ENCODE measurements around the gene LRCOL1.
A peak's percentile ranks its signal among the peaks of the same experiment; 100 is the strongest.

Gene LRCOL1

GRCh38 chr12:132561427-132562156 is 48.8 kb downstream of the LRCOL1 start:
- DNase-seq = no peak

GRCh38 chr12:132560614-132561426 is 49.6 kb downstream of the LRCOL1 start:
- peak; percentile 63 for DNase-seq

DNA sequence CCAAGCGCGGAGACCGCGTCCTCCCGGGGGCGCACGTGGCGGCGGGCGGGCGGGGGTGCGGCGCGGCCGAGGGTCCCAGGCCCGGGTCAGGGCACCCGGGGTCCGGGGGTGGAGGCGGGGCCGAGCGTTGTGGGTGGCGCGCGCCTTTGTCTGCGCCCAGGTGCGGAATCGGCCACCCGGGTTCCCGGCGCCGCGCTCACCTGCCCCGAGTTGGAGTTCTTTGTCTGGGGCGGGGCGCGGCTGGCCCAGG is 50.1 kb downstream of the LRCOL1 start:
- no peak for DNase-seq

GRCh38 chr12:132559652-132560363 is 50.6 kb downstream of the LRCOL1 start:
- DNase-seq = peak; percentile 39

GRCh38 chr12:132558861-132559623 is 51.3 kb downstream of the LRCOL1 start:
- peak; percentile 14 for DNase-seq

GRCh38 chr12:132558042-132558856 is 52.1 kb downstream of the LRCOL1 start:
- peak; percentile 48 for DNase-seq

DNA sequence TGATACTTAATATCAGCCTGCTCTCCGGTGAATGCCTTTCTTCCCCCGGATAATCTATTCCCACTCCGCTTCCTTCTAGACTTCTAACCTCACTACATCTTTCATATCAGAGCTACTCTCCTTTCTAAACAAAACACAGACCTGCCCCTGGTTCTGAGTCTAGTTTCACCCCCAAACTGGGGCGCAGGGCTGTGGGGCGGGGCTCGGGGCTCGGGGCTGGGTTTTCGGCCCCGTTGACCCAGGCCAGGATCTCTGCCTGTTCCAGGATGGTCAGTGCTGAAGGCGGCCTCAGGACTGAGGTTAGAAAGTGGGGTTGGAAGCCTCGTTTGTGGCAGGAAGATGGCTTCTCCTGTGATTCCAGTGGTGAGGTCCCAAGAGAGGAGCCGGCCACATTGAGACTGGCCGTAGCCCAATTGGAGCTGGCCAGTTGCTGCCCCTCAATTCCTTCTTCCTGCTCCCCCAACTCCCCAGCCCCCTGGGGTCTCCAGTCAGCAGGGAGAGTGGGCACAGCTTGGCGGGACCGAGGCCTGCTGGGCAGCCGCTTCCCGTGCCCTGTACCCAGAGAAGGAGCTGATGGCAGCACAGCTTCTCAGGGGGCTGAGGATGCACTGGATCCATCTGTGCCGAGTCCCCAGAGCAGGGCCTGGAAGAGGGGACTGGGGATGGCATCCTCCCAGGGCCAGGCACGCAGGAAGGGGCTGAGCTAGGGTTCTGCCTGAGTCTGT is 52.9 kb downstream of the LRCOL1 start:
- DNase-seq = no peak

DNA sequence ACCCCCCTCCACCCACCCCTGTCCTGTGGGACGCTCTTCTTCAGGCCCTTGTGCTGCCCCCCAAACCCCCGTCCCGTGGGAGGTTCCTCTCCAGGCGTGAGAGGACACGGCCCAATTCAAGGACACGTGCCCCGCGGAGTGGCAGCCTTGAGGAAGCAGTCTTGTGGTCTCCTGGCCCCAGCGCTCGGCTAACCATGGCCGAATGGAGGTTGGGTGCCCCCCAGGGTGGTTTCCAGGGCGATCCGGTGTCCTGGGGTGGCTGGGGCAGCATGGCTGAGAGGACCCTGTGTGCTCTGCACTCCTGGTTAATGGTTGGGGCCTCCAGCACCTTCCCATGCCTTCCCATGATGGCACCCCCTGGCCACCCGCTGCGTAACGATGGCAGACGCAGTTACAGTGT is 53.6 kb downstream of the LRCOL1 start:
- no peak for DNase-seq

DNA sequence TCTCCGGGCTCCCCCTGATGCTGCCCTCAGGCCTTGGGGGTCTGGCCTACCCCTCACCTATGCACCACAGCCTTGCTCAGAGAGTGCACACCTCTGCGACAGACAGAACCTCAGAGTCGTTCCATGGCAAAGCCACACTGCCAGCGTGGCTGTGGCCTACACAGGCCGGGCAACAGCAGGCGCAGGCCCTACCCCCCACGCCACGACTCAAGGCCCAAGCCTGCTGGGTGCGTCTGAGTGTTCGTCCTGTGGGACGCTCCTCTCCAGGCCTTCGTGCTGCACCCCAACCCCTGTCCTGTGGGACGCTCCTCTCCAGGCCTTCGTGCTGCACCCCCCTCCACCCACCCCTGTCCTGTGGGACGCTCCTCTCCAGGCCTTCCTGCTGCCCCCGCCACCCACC is 54.2 kb downstream of the LRCOL1 start:
- DNase-seq = no peak

DNA sequence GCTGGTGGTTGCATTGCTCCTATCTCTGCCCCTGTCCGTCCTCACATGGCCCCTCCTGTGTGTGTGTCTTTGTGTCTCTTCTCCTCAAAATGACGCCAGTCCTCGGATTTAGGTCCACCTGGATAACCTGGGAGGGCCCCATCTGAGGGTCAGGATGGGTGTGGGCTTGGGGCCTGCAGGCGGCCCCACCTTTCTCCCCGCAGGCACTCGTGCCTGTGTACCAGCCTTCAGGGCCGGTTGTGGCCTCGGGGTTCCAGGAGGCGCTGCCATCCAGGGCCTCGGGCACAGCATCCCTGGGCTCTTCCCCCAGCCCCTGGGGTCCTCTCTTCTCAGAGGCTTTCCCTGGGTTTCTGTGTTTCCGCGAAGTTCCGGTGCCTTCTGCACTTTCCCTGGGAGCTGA is 54.7 kb downstream of the LRCOL1 start:
- DNase-seq = no peak

GRCh38 chr12:132554845-132555630 is 55.3 kb downstream of the LRCOL1 start:
- no peak for DNase-seq

Measured in DMS153 (cell line).